Activated CD8-positive, alpha-beta T cell treated with anti-CD3 and anti-CD28 coated beads, Interleukin-2, amount 10 ng/mL, durations not matched to agents 7 days and 5 days (primary cell): ENCODE data around the gene AGBL4. TPM values are rescaled to one million over a fixed set of nuclear protein-coding genes. Genes with fewer than 3 reads are reported as not detected.

Experiments used
- ATAC-seq: fragments of 150-1000 bp; cut with Tn5 transposase; one replicate; pipeline ENCODE4 v1.10.0; 2021; ENCODE audit warnings: moderate library complexity
- CTCF ChIA-PET: fragments of 350-600 bp; sonication (Branson Sonifier 250); formaldehyde crosslinking; loops from one replicate; lab custom pipeline; 2021; ENCODE audit warnings: antibody characterized with exemption; lab: Charles Lee
- POLR2A ChIA-PET: fragments of 350-600 bp; sonication (Branson Sonifier 250); formaldehyde crosslinking; loops from one replicate; lab custom pipeline; 2021; ENCODE audit warnings: antibody characterized with exemption; lab: Charles Lee
- DNase-seq: peaks from one replicate; pipeline ENCODE4 v3.0.0-alpha.2; 2020
- H3K27ac Mint-ChIP-seq: one replicate; pipeline ENCODE4 v1.8.0; 2021; ENCODE audit warnings: mild to moderate bottlenecking, mixed read lengths
- H3K27me3 Mint-ChIP-seq: one replicate; pipeline ENCODE4 v1.8.0; 2021; ENCODE audit warnings: low read depth, mixed read lengths
- H3K36me3 Mint-ChIP-seq: one replicate; pipeline ENCODE4 v1.8.0; 2021; ENCODE audit warnings: low read depth, mixed read lengths
- H3K4me1 Mint-ChIP-seq: one replicate; pipeline ENCODE4 v1.8.0; 2021; ENCODE audit warnings: low read depth, mixed read lengths
- H3K4me3 Mint-ChIP-seq: one replicate; pipeline ENCODE4 v1.8.0; 2021; ENCODE audit warnings: mild to moderate bottlenecking, mixed read lengths
- H3K9me3 Mint-ChIP-seq: one replicate; pipeline ENCODE4 v1.8.0; 2022; ENCODE audit warnings: mixed read lengths; ENCODE audit not compliant: insufficient read depth
- total RNA-seq, 2 experiments: library from RNA; stranded (reverse); gene quantifications; one replicate each; pipeline ENCODE4 v1.2.3, GENCODE V29; 2021

Gene AGBL4
- total RNA-seq, 2 experiments from 2014 or later, result not detected

- DNase-seq (no peak), ATAC-seq (no peak)
- H3K36me3 Mint-ChIP-seq, result no peaks in the 10 kb centered on the region
- no peak overlapping the region for H3K27ac Mint-ChIP-seq
- ChIA-PET POLR2A (no interaction called here), CTCF (interaction anchor here (1.5 to 1.7 kb wide), 3 partner anchors 8 to 130 kb away, joined by 3 to 9 read pairs (median 4); no protein-coding TSS in a partner anchor)
- H3K27me3 Mint-ChIP-seq, result no peaks in the 10 kb centered on the region
- no peaks in the 10 kb centered on the region for H3K4me1 Mint-ChIP-seq
- H3K9me3 Mint-ChIP-seq, result no peaks in the 10 kb centered on the region
- H3K4me3 Mint-ChIP-seq, result no peak overlapping the region
These were observed 1336.3 kb downstream of the AGBL4 start for GRCh38 chr1:48687282-48688045.

GRCh38 chr1:48686159-48686558 is 1337.6 kb downstream of the AGBL4 start:
- Mint-ChIP-seq H3K4me1 (no peaks in the 10 kb centered on the region), H3K27me3 (no peaks in the 10 kb centered on the region), H3K4me3 (no peak overlapping the region), H3K36me3 (no peaks in the 10 kb centered on the region), H3K9me3 (no peaks in the 10 kb centered on the region), H3K27ac (no peak overlapping the region)
- CTCF ChIA-PET, result interaction anchor here (1.3 kb wide), 1 partner anchor 9 kb away, joined by 4 read pairs; no protein-coding TSS in a partner anchor
- no peak for DNase-seq
- no peak for ATAC-seq
- POLR2A ChIA-PET, result no interaction called here

- Mint-ChIP-seq H3K9me3 (no peaks in the 10 kb centered on the region), H3K4me1 (no peaks in the 10 kb centered on the region), H3K4me3 (no peak overlapping the region), H3K27ac (no peak overlapping the region), H3K27me3 (no peaks in the 10 kb centered on the region), H3K36me3 (no peaks in the 10 kb centered on the region)
- CTCF ChIA-PET, result interaction anchor here (0.8 kb wide), 1 partner anchor 12 kb away, joined by 3 read pairs; no protein-coding TSS in a partner anchor
- DNase-seq (no peak), ATAC-seq (no peak)
- POLR2A ChIA-PET, result no interaction called here
These were observed 1339.4 kb downstream of the AGBL4 start for GRCh38 chr1:48684381-48684780.

- ChIA-PET CTCF (interaction anchor here (0.8 kb wide), 1 partner anchor 13 kb away, joined by 3 read pairs; no protein-coding TSS in a partner anchor), POLR2A (no interaction called here)
- H3K27me3 Mint-ChIP-seq, result no peaks in the 10 kb centered on the region
- no peak overlapping the region for H3K4me3 Mint-ChIP-seq
- no peaks in the 10 kb centered on the region for H3K9me3 Mint-ChIP-seq
- DNase-seq, result no peak
- ATAC-seq, result no peak
- H3K4me1 Mint-ChIP-seq, result no peaks in the 10 kb centered on the region
- H3K27ac Mint-ChIP-seq, result no peak overlapping the region
- no peaks in the 10 kb centered on the region for H3K36me3 Mint-ChIP-seq
These were observed 1339.9 kb downstream of the AGBL4 start for GRCh38 chr1:48683839-48684238.

GRCh38 chr1:48681476-48682305 is 1342.1 kb downstream of the AGBL4 start:
- POLR2A ChIA-PET, result no interaction called here
- Mint-ChIP-seq H3K4me3 (no peak overlapping the region), H3K4me1 (no peaks in the 10 kb centered on the region), H3K9me3 (no peaks in the 10 kb centered on the region), H3K36me3 (no peaks in the 10 kb centered on the region), H3K27me3 (no peaks in the 10 kb centered on the region), H3K27ac (no peak overlapping the region)
- DNase-seq (no peak), ATAC-seq (no peak)
- CTCF ChIA-PET, result no interaction called here

GRCh38 chr1:48680411-48681035 is 1343.2 kb downstream of the AGBL4 start:
- ChIA-PET CTCF (interaction anchor here (1.3 to 1.6 kb wide), 2 partner anchors 8 to 16 kb away, joined by 3 to 5 read pairs; no protein-coding TSS in a partner anchor), POLR2A (no interaction called here)
- no peaks in the 10 kb centered on the region for H3K9me3 Mint-ChIP-seq
- H3K36me3 Mint-ChIP-seq, result no peaks in the 10 kb centered on the region
- H3K27ac Mint-ChIP-seq, result no peak overlapping the region
- DNase-seq, result no peak
- H3K4me1 Mint-ChIP-seq, result no peaks in the 10 kb centered on the region
- no peak overlapping the region for H3K4me3 Mint-ChIP-seq
- ATAC-seq, result no peak
- peaks cover under 1% of the 10 kb centered on the region for H3K27me3 Mint-ChIP-seq

GRCh38 chr1:48679859-48680258 is 1343.9 kb downstream of the AGBL4 start:
- DNase-seq, result no peak
- ATAC-seq, result no peak
- ChIA-PET CTCF (interaction anchor here (1.3 to 3.4 kb wide), 3 partner anchors 9 to 138 kb away, joined by 3 to 53 read pairs (median 5); no protein-coding TSS in a partner anchor), POLR2A (no interaction called here)
- Mint-ChIP-seq H3K27me3 (peaks cover 6% of the 10 kb centered on the region), H3K9me3 (no peaks in the 10 kb centered on the region), H3K4me1 (no peaks in the 10 kb centered on the region), H3K36me3 (no peaks in the 10 kb centered on the region), H3K27ac (no peak overlapping the region), H3K4me3 (no peak overlapping the region)

- H3K27ac Mint-ChIP-seq, result no peak overlapping the region
- no peak overlapping the region for H3K4me3 Mint-ChIP-seq
- CTCF ChIA-PET, result interaction anchor here (1.2 to 3.4 kb wide), 6 partner anchors 9 to 139 kb away, joined by 3 to 53 read pairs (median 6); no protein-coding TSS in a partner anchor
- ATAC-seq (no peak), DNase-seq (no peak)
- no peaks in the 10 kb centered on the region for H3K4me1 Mint-ChIP-seq
- no peaks in the 10 kb centered on the region for H3K9me3 Mint-ChIP-seq
- POLR2A ChIA-PET, result no interaction called here
- peaks cover 6% of the 10 kb centered on the region for H3K27me3 Mint-ChIP-seq
- H3K36me3 Mint-ChIP-seq, result no peaks in the 10 kb centered on the region
These were observed 1344.8 kb downstream of the AGBL4 start for GRCh38 chr1:48678710-48679505.

- no peak overlapping the region for H3K4me3 Mint-ChIP-seq
- H3K27me3 Mint-ChIP-seq, result peaks cover 6% of the 10 kb centered on the region
- H3K9me3 Mint-ChIP-seq, result no peaks in the 10 kb centered on the region
- peak; percentile 57 for ATAC-seq
- DNase-seq, result peak; percentile 32
- POLR2A ChIA-PET, result no interaction called here
- no peaks in the 10 kb centered on the region for H3K4me1 Mint-ChIP-seq
- CTCF ChIA-PET, result interaction anchor here (0.6 to 3.4 kb wide), 28 partner anchors 8 to 1656 kb away, joined by 3 to 53 read pairs (median 4); no protein-coding TSS in a partner anchor
- H3K36me3 Mint-ChIP-seq, result no peaks in the 10 kb centered on the region
- no peak overlapping the region for H3K27ac Mint-ChIP-seq
These were observed 1346.2 kb downstream of the AGBL4 start for GRCh38 chr1:48677306-48678287.

GRCh38 chr1:48676822-48677221 is 1346.9 kb downstream of the AGBL4 start:
- Mint-ChIP-seq H3K4me3 (no peak overlapping the region), H3K9me3 (no peaks in the 10 kb centered on the region), H3K27me3 (peaks cover 8% of the 10 kb centered on the region), H3K4me1 (no peaks in the 10 kb centered on the region), H3K36me3 (no peaks in the 10 kb centered on the region), H3K27ac (no peak overlapping the region)
- ChIA-PET POLR2A (no interaction called here), CTCF (interaction anchor here (0.8 to 3.4 kb wide), 24 partner anchors 8 to 1656 kb away, joined by 3 to 53 read pairs (median 4); no protein-coding TSS in a partner anchor)
- ATAC-seq, result no peak
- no peak for DNase-seq
